Measurements from ENCODE around the gene GAS2L1. TPM values are rescaled to one million over a fixed set of nuclear protein-coding genes. Genes with fewer than 3 reads are reported as not detected.

Gene GAS2L1
- total and polyA plus RNA-seq, 2 of the 4 experiments (the other 2 are of a cell fraction) = 1.4 to 15.6 TPM

- no peak overlapping the region for H3K56ac ChIP-seq (ENCODE audit: extremely low read depth, insufficient read depth, low read length)
- no peak overlapping the region; the same call in 1 of the 2 replicates for H3K4ac ChIP-seq (ENCODE audit: low read depth, low read length)
- H2BK15ac ChIP-seq (ENCODE audit: low read depth, low read length) = no peak overlapping the region
- H3K14ac ChIP-seq (replicated peaks; ENCODE audit: low read depth, low read length) = no peak overlapping the region
- no peak overlapping the region for H3K18ac ChIP-seq (ENCODE audit: low read depth, low read length)
- no peak overlapping the region for H3K9ac ChIP-seq (ENCODE audit: low read depth, low read length)
- no peak overlapping the region for H3K23ac ChIP-seq (ENCODE audit: low read depth, low read length)
- H4K20me1 ChIP-seq (ENCODE audit: insufficient read depth, low read length) = peaks cover 34% of the 10 kb centered on the region
- H3K4me2 ChIP-seq (ENCODE audit: low read depth, low read length) = no peak overlapping the region
- H2BK120ac ChIP-seq (ENCODE audit: low read depth, low read length) = no peak overlapping the region
- peaks cover 5% of the 10 kb centered on the region; the same call in 1 of the 2 replicates for H3K9me1 ChIP-seq (ENCODE audit: insufficient read depth, low read length)
- no peak overlapping the region for H2AFZ ChIP-seq (replicated peaks; ENCODE audit: low read length, poor library complexity)
- peaks cover 8 to 42% of the 10 kb centered on the region in 2 experiments; a peak in 3 of 4 replicates for H3K79me1 ChIP-seq (ENCODE audit: low read depth in 1 of 2, low read length in 2 of 2)
- ChIA-PET CTCF (no interaction called here), POLR2A (ENCODE audit: unreplicated experiment) (no interaction called here)
- H2AK9ac ChIP-seq (replicated peaks; ENCODE audit: low read depth, low read length, poor library complexity) = peak overlapping the region; percentile 34
- DNase-seq (no peak), ATAC-seq (ENCODE audit: low read depth) (no peak)
- no peak overlapping the region for H3K4me3 ChIP-seq (ENCODE audit: insufficient read depth, low read depth, low read length)
- 100% methylated on average over 1 of the region's 21 CpGs; no CpG with 5 or more reads in 1 of the 2 experiments for WGBS, 2 experiments (ENCODE audit: extremely low coverage in 2 of 2, insufficient read length in 1 of 2)
- H4K8ac ChIP-seq (ENCODE audit: low read depth in 2 of 2, low read length in 2 of 2) = no peak overlapping the region
- H3K4me1 ChIP-seq (ENCODE audit: control insufficient read depth, insufficient read depth, low read length) = peaks cover 17% of the 10 kb centered on the region
- peaks cover 2% of the 10 kb centered on the region; the same call in 1 of the 2 replicates for H3K36me3 ChIP-seq (ENCODE audit: control insufficient read depth, insufficient read depth, low read length)
- dilution Hi-C loops (cut with HindIII; ENCODE audit: low sequenced_read_pairs, unreplicated experiment) (no loop called here), intact Hi-C loops (cut with micrococcal nuclease) (no loop called here), in situ Hi-C loops (cut with MboI; ENCODE audit: low sequenced_read_pairs) (no loop called here)
- no peak overlapping the region for H2BK5ac ChIP-seq (ENCODE audit: low read depth, low read length, poor library complexity, severe bottlenecking)
- no peak overlapping the region for H3K27ac ChIP-seq (ENCODE audit: insufficient read depth, low read length)
- H3K9me3 ChIP-seq (ENCODE audit: control insufficient read depth, insufficient read depth, low read length) = no peaks in the 10 kb centered on the region
- H2AK5ac ChIP-seq (ENCODE audit: low read depth, low read length) = no peak overlapping the region
- no TSS peak for BruUV-seq (replicated peaks)
- peaks cover 14% of the 10 kb centered on the region for H3K27me3 ChIP-seq (ENCODE audit: control insufficient read depth, insufficient read depth, low read length)
- H4K5ac ChIP-seq (ENCODE audit: low read depth, low read length) = no peak overlapping the region
- H4K91ac ChIP-seq (ENCODE audit: insufficient read depth, low read depth, low read length) = no peak overlapping the region
- TF ChIP-seq MAFK (IDR thresholded peaks at IDR 0.05; ENCODE audit: low read depth, low read length) (no peak), BHLHE40 (IDR thresholded peaks at IDR 0.05; ENCODE audit: low read depth, low read length) (no peak), MXI1 (IDR thresholded peaks at IDR 0.05; ENCODE audit: borderline replicate concordance, low read depth, low read length) (no peak), NFE2L2 (IDR thresholded peaks at IDR 0.05; ENCODE audit: low read depth, low read length) (no peak), SMC3 (IDR thresholded peaks at IDR 0.05; ENCODE audit: low read depth, low read length) (no peak)
- no peak overlapping the region for H2BK20ac ChIP-seq (ENCODE audit: low read depth, low read length)
Observed at GRCh38 chr22:29309332-29310064, 3.0 kb downstream of the GAS2L1 start.

All from IMR-90 (cell line).